IMR-90 (cell line): ENCODE results near the gene HHLA2. TPM values are rescaled to one million over a fixed set of nuclear protein-coding genes. Genes with fewer than 3 reads are reported as not detected.

Source experiments
- ATAC-seq: fragments of 200-7000 bp; cut with Tn5 transposase; 2 replicates; pipeline ENCODE4 v1.9.1; 2020; ENCODE audit warnings: low read depth, mild to moderate bottlenecking, moderate library complexity
- BruUV-seq: library from RNA; stranded (reverse); fragments of 400-500 nt; replicated peaks from 2 replicates; lab custom pipeline; 2021; lab: Mats Ljungman, UMichigan
- CTCF ChIA-PET: fragments of 300-600 bp; formaldehyde crosslinking; extraction: SDS; loops from one replicate; lab custom pipeline; 2021; ENCODE audit warnings: antibody characterized with exemption; lab: Yijun Ruan, JAX
- POLR2A ChIA-PET: fragments of 300-600 bp; sonication (Branson Sonifier 250); formaldehyde crosslinking; loops from one replicate; lab custom pipeline; 2022; ENCODE audit warnings: antibody characterized with exemption; ENCODE audit not compliant: unreplicated experiment; lab: Charles Lee
- DNase-seq: peaks from one replicate; pipeline ENCODE4 v3.0.0; 2013
- H2AFZ ChIP-seq: replicated peaks from 2 replicates; pipeline ENCODE3; 2013; ENCODE audit warnings: low read length, mild to moderate bottlenecking; ENCODE audit not compliant: poor library complexity
- H2AK5ac ChIP-seq: 2 replicates; pipeline ENCODE4 v1.6.1; 2013; ENCODE audit warnings: low read depth, low read length, inconsistent platforms
- H2AK9ac ChIP-seq: replicated peaks from 2 replicates; pipeline ENCODE3; 2013; ENCODE audit warnings: mild to moderate bottlenecking, low read depth, low read length, moderate library complexity; ENCODE audit not compliant: poor library complexity
- H2BK120ac ChIP-seq: 2 replicates; pipeline ENCODE4 v1.6.1; 2013; ENCODE audit warnings: low read depth, low read length, inconsistent platforms
- H2BK15ac ChIP-seq: 3 replicates; pipeline ENCODE4 v1.6.1; 2013; ENCODE audit warnings: low read depth, low read length, inconsistent platforms
- H2BK20ac ChIP-seq: 2 replicates; pipeline ENCODE4 v1.6.1; 2013; ENCODE audit warnings: low read depth, mild to moderate bottlenecking, inconsistent platforms, low read length, moderate library complexity
- H2BK5ac ChIP-seq: 2 replicates; pipeline ENCODE4 v1.6.1; 2013; ENCODE audit warnings: mild to moderate bottlenecking, low read depth, low read length, inconsistent platforms; ENCODE audit not compliant: poor library complexity, severe bottlenecking
- H3K14ac ChIP-seq: replicated peaks from 2 replicates; pipeline ENCODE4 v1.6.1; 2013; ENCODE audit warnings: low read depth, low read length, inconsistent platforms
- H3K18ac ChIP-seq: 2 replicates; pipeline ENCODE4 v1.6.1; 2013; ENCODE audit warnings: low read depth, low read length, control low read depth
- H3K23ac ChIP-seq: 2 replicates; pipeline ENCODE4 v1.6.1; 2013; ENCODE audit warnings: low read depth, low read length, inconsistent platforms
- H3K27ac ChIP-seq: 2 replicates; pipeline ENCODE4 v1.5.1; 2013; ENCODE audit warnings: mild to moderate bottlenecking, control low read depth, low read length; ENCODE audit not compliant: insufficient read depth
- H3K27me3 ChIP-seq: 2 replicates; pipeline ENCODE4 v1.6.1; 2013; ENCODE audit warnings: low read length; ENCODE audit not compliant: control insufficient read depth, insufficient read depth
- H3K36me3 ChIP-seq: 2 replicates; pipeline ENCODE4 v1.6.1; 2013; ENCODE audit warnings: low read length, mixed read lengths; ENCODE audit not compliant: control insufficient read depth, insufficient read depth
- H3K4ac ChIP-seq: 2 replicates; pipeline ENCODE4 v1.6.1; 2013; ENCODE audit warnings: low read depth, low read length, inconsistent platforms
- H3K4me1 ChIP-seq: 2 replicates; pipeline ENCODE4 v1.6.1; 2013; ENCODE audit warnings: low read length, mixed read lengths; ENCODE audit not compliant: control insufficient read depth, insufficient read depth
- H3K4me2 ChIP-seq: 2 replicates; pipeline ENCODE4 v1.6.1; 2013; ENCODE audit warnings: low read depth, mild to moderate bottlenecking, control low read depth, low read length, moderate library complexity
- H3K4me3 ChIP-seq: 2 replicates; pipeline ENCODE4 v1.5.1; 2013; ENCODE audit warnings: low read depth, mild to moderate bottlenecking, control low read depth, low read length, moderate library complexity; ENCODE audit not compliant: insufficient read depth
- H3K56ac ChIP-seq: 2 replicates; pipeline ENCODE4 v1.6.1; 2013; ENCODE audit warnings: low read length, inconsistent platforms; ENCODE audit not compliant: insufficient read depth; ENCODE audit errors: extremely low read depth
- H3K79me1 ChIP-seq, 2 experiments: 2 replicates each; pipeline ENCODE4 v1.6.1; 2013; ENCODE audit warnings: low read length in 2 of 2, inconsistent platforms in 1 of 2, low read depth in 1 of 2
- H3K9ac ChIP-seq: 2 replicates; pipeline ENCODE4 v1.6.1; 2013; ENCODE audit warnings: low read depth, low read length, control low read depth
- H3K9me1 ChIP-seq: 2 replicates; pipeline ENCODE4 v1.6.1; 2013; ENCODE audit warnings: low read length, inconsistent platforms; ENCODE audit not compliant: insufficient read depth
- H3K9me3 ChIP-seq: 2 replicates; pipeline ENCODE4 v1.6.1; 2013; ENCODE audit warnings: low read length; ENCODE audit not compliant: control insufficient read depth, insufficient read depth
- H4K20me1 ChIP-seq: 2 replicates; pipeline ENCODE4 v1.6.1; 2013; ENCODE audit warnings: low read length, inconsistent platforms; ENCODE audit not compliant: insufficient read depth
- H4K5ac ChIP-seq: 2 replicates; pipeline ENCODE4 v1.6.1; 2013; ENCODE audit warnings: mild to moderate bottlenecking, low read depth, low read length, control low read depth
- H4K8ac ChIP-seq, 2 experiments: 2 replicates each; pipeline ENCODE4 v1.6.1; 2013; ENCODE audit warnings: low read depth in 2 of 2, low read length in 2 of 2, control low read depth in 1 of 2, inconsistent platforms in 1 of 2
- H4K91ac ChIP-seq: 2 replicates; pipeline ENCODE4 v1.6.1; 2013; ENCODE audit warnings: low read depth, low read length, inconsistent platforms; ENCODE audit not compliant: insufficient read depth
- BHLHE40 ChIP-seq: fragments of 150-350 bp; IDR thresholded peaks from 2 replicates; pipeline ENCODE4 v1.6.1; 2016; ENCODE audit warnings: mild to moderate bottlenecking, low read depth, low read length
- CEBPB ChIP-seq: IDR thresholded peaks from 2 replicates; pipeline ENCODE4 v1.6.1; 2012; ENCODE audit warnings: low read depth, low read length, improper control_type of control experiment
- CHD1 ChIP-seq: IDR thresholded peaks from 2 replicates; pipeline ENCODE4 v1.6.1; 2012; ENCODE audit warnings: low read depth, low read length, improper control_type of control experiment
- FOS ChIP-seq: fragments of 150-350 bp; IDR thresholded peaks from 2 replicates; pipeline ENCODE4 v1.6.1; 2016; ENCODE audit warnings: low read depth, low read length
- MAFK ChIP-seq: IDR thresholded peaks from 2 replicates; pipeline ENCODE4 v1.6.1; 2012; ENCODE audit warnings: low read depth, low read length, improper control_type of control experiment
- MAZ ChIP-seq: IDR thresholded peaks from 2 replicates; pipeline ENCODE4 v1.6.1; 2012; ENCODE audit warnings: low read depth, mild to moderate bottlenecking, low read length, improper control_type of control experiment, moderate library complexity, borderline replicate concordance
- MXI1 ChIP-seq: IDR thresholded peaks from 2 replicates; pipeline ENCODE4 v1.6.1; 2012; ENCODE audit warnings: low read depth, mild to moderate bottlenecking, low read length, moderate library complexity, borderline replicate concordance
- NFE2L2 ChIP-seq: fragments of 150-350 bp; IDR thresholded peaks from 2 replicates; pipeline ENCODE4 v1.6.1; 2016; ENCODE audit warnings: low read depth, mild to moderate bottlenecking, low read length
- POLR2A ChIP-seq: IDR thresholded peaks from 2 replicates; pipeline ENCODE4 v1.6.1; 2012; ENCODE audit warnings: mild to moderate bottlenecking, low read depth, low read length
- RAD21 ChIP-seq: IDR thresholded peaks from 2 replicates; pipeline ENCODE4 v1.6.1; 2012; ENCODE audit warnings: low read length, improper control_type of control experiment
- RCOR1 ChIP-seq: IDR thresholded peaks from 2 replicates; pipeline ENCODE4 v1.6.1; 2012; ENCODE audit warnings: mild to moderate bottlenecking, low read length, improper control_type of control experiment; ENCODE audit not compliant: insufficient replicate concordance
- RFX5 ChIP-seq: IDR thresholded peaks from 2 replicates; pipeline ENCODE4 v1.8.0; 2012; ENCODE audit warnings: low read depth, mild to moderate bottlenecking, low read length, moderate library complexity
- SMC3 ChIP-seq: fragments of 150-350 bp; IDR thresholded peaks from 2 replicates; pipeline ENCODE4 v1.6.1; 2016; ENCODE audit warnings: low read depth, mild to moderate bottlenecking, antibody characterized with exemption, low read length, moderate library complexity
- WGBS, 2 experiments: methylation state at CpG; one replicate each; pipeline versions ENCODE4 v1.1.5 to v1.1.7; 2013; ENCODE audit warnings: missing lambda C conversion rate in 2 of 2; ENCODE audit not compliant: insufficient read length in 1 of 2; ENCODE audit errors: extremely low coverage in 2 of 2; 5-methylcytosine and 5-hydroxymethylcytosine counted together
- dilution Hi-C: fragments of 300-500 bp; cut with HindIII; formaldehyde crosslinking; loops from one replicate; pipeline ENCODE4 v1.14.3; 2018; ENCODE audit warnings: low sequenced_read_pairs; ENCODE audit not compliant: unreplicated experiment
- in situ Hi-C: fragments of 300-500 bp; cut with MboI; formaldehyde crosslinking; loops from 3 replicates; pipeline ENCODE4 v1.14.3; 2019; ENCODE audit warnings: low sequenced_read_pairs, inconsistent platforms, mixed read lengths
- intact Hi-C: fragments of 100-400 bp; cut with micrococcal nuclease; formaldehyde crosslinking; loops from 2 replicates; pipeline ENCODE4 v1.10.0; 2022
- polyA plus RNA-seq, 3 experiments: library from polyadenylated mRNA; depleted of rRNA; stranded (reverse); fragments of >200 nt; gene quantifications; 2 replicates each; pipeline ENCODE4 v1.2.3, GENCODE V29; 2012; ENCODE audit warnings: low replicate concordance in 1 of 3
- total RNA-seq: library from RNA; depleted of rRNA; stranded (reverse); fragments of >200 nt; gene quantifications from 2 replicates; pipeline ENCODE4 v1.2.3, GENCODE V29; 2012
- TF ChIP-seq, protein P1 (sequence below): conservative IDR thresholded peaks from 2 replicates; pipeline ENCODE4 v1.5.1; 2012; ENCODE audit warnings: mild to moderate bottlenecking, low read depth, low read length, improper control_type of control experiment
- TF ChIP-seq, protein P2 (sequence below): fragments of 150-350 bp; IDR thresholded peaks from 2 replicates; pipeline ENCODE4 v1.6.1; 2017; ENCODE audit warnings: mild to moderate bottlenecking, antibody characterized with exemption, low read length, low read depth
- TF ChIP-seq, protein P3 (sequence below): fragments of 150-350 bp; IDR thresholded peaks from 2 replicates; pipeline ENCODE4 v1.6.1; 2016; ENCODE audit warnings: low read depth, mild to moderate bottlenecking, low read length, moderate library complexity, borderline replicate concordance

Gene HHLA2
- total and polyA plus RNA-seq, 2 of the 4 experiments (the other 2 are of a cell fraction) = not detected

DNA sequence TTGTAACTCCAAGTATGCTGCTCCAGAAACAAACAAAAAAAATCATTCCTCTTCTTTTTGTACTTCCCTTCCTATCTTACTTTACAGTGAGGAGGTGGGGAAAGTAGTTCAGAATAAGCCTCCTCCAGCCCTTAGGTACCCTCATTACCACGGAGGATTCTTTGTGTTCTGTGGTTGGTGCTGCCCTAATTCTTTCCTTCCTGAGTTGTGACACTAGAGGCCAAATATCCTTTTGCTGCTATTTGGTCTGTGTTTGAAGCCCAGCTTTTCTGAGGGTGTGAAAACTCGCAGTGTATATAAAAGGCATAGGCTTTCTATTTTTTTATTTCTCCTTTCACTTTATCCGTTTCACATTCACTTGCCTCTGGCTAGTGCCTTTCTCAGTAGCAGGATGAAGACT lies 98.2 kb downstream of the HHLA2 start:
- Histone ChIP-seq H3K79me1 (no peaks in the 10 kb centered on the region), H4K20me1 (no peaks in the 10 kb centered on the region)

More for the DNA sequence above, 98.2 kb downstream of the HHLA2 start:
- DNase-seq = no peak
- Histone ChIP-seq H3K9ac (no peak overlapping the region), H4K5ac (no peak overlapping the region), H3K14ac (no peak overlapping the region), H2BK15ac (no peak overlapping the region), H3K4me3 (no peak overlapping the region), H3K9me1 (no peaks in the 10 kb centered on the region; the same call in 1 of the 2 replicates), H3K4ac (no peak overlapping the region), H3K56ac (no peak overlapping the region), H3K23ac (no peak overlapping the region), H3K4me1 (no peaks in the 10 kb centered on the region), H2AK5ac (no peak overlapping the region), H2AK9ac (no peak overlapping the region), H3K4me2 (no peak overlapping the region), H2BK5ac (no peak overlapping the region), H2AFZ (no peak overlapping the region), H3K18ac (no peak overlapping the region), H4K8ac (no peak overlapping the region), H3K36me3 (no peaks in the 10 kb centered on the region), H3K27ac (no peak overlapping the region), H3K27me3 (peaks cover 17% of the 10 kb centered on the region), H3K9me3 (no peaks in the 10 kb centered on the region), H2BK20ac (no peak overlapping the region), H2BK120ac (no peak overlapping the region), H4K91ac (no peak overlapping the region)
- CTCF ChIA-PET = no interaction called here
- BruUV-seq = no TSS peak
- POLR2A ChIA-PET = no interaction called here
- in situ Hi-C loops (no loop called here), dilution Hi-C loops (no loop called here), intact Hi-C loops (no loop called here)
- ATAC-seq = no peak
- TF ChIP-seq, protein P1, sequence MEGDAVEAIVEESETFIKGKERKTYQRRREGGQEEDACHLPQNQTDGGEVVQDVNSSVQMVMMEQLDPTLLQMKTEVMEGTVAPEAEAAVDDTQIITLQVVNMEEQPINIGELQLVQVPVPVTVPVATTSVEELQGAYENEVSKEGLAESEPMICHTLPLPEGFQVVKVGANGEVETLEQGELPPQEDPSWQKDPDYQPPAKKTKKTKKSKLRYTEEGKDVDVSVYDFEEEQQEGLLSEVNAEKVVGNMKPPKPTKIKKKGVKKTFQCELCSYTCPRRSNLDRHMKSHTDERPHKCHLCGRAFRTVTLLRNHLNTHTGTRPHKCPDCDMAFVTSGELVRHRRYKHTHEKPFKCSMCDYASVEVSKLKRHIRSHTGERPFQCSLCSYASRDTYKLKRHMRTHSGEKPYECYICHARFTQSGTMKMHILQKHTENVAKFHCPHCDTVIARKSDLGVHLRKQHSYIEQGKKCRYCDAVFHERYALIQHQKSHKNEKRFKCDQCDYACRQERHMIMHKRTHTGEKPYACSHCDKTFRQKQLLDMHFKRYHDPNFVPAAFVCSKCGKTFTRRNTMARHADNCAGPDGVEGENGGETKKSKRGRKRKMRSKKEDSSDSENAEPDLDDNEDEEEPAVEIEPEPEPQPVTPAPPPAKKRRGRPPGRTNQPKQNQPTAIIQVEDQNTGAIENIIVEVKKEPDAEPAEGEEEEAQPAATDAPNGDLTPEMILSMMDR = no peak
- TF ChIP-seq CHD1 (no peak), CEBPB (no peak), RCOR1 (no peak), NFE2L2 (no peak), MAFK (no peak), BHLHE40 (no peak), MAZ (no peak), SMC3 (no peak), POLR2A (no peak), RAD21 (no peak), FOS (no peak), MXI1 (no peak), RFX5 (no peak)
- TF ChIP-seq, protein P2, sequence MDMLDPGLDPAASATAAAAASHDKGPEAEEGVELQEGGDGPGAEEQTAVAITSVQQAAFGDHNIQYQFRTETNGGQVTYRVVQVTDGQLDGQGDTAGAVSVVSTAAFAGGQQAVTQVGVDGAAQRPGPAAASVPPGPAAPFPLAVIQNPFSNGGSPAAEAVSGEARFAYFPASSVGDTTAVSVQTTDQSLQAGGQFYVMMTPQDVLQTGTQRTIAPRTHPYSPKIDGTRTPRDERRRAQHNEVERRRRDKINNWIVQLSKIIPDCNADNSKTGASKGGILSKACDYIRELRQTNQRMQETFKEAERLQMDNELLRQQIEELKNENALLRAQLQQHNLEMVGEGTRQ = no peak
- TF ChIP-seq, protein P3, sequence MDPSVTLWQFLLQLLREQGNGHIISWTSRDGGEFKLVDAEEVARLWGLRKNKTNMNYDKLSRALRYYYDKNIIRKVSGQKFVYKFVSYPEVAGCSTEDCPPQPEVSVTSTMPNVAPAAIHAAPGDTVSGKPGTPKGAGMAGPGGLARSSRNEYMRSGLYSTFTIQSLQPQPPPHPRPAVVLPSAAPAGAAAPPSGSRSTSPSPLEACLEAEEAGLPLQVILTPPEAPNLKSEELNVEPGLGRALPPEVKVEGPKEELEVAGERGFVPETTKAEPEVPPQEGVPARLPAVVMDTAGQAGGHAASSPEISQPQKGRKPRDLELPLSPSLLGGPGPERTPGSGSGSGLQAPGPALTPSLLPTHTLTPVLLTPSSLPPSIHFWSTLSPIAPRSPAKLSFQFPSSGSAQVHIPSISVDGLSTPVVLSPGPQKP = no peak
- WGBS, 2 experiments = no CpG with 5 or more reads among the region's 3 CpGs
